TTC549 (cell line): ENCODE results near the gene CNTN4.

ENCODE experiments used
- FAIRE-seq: peaks from 2 replicates; lab custom pipeline; 2012; peaks lifted over from hg19 to GRCh38; lab: Jason Lieb, UNC

The CNTN4 gene

GRCh38 chr3:2920103-2920502, 821.4 kb downstream of the CNTN4 start:
- no peak for FAIRE-seq

GRCh38 chr3:2921452-2921851, 822.8 kb downstream of the CNTN4 start:
- no peak for FAIRE-seq

GRCh38 chr3:2921903-2922302, 823.2 kb downstream of the CNTN4 start:
- FAIRE-seq: no peak

GRCh38 chr3:2923390-2923789, 824.7 kb downstream of the CNTN4 start:
- no peak for FAIRE-seq

- FAIRE-seq: no peak
Observed at GRCh38 chr3:2927259-2927658, 828.6 kb downstream of the CNTN4 start.

GRCh38 chr3:2929574-2929973, 830.9 kb downstream of the CNTN4 start:
- FAIRE-seq: no peak

- no peak for FAIRE-seq
Observed at GRCh38 chr3:2931265-2931664, 832.6 kb downstream of the CNTN4 start.

- FAIRE-seq: no peak
Observed at GRCh38 chr3:2934541-2934940, 835.9 kb downstream of the CNTN4 start.

GRCh38 chr3:2937055-2937454, 838.4 kb downstream of the CNTN4 start:
- FAIRE-seq: no peak

- no peak for FAIRE-seq
Observed at GRCh38 chr3:2937592-2937991, 838.9 kb downstream of the CNTN4 start.

- no peak for FAIRE-seq
Observed at GRCh38 chr3:2938711-2939110, 840.0 kb downstream of the CNTN4 start.

- FAIRE-seq: no peak
Observed at GRCh38 chr3:2940062-2940461, 841.4 kb downstream of the CNTN4 start.

- no peak for FAIRE-seq
Observed at GRCh38 chr3:2944628-2945027, 846.0 kb downstream of the CNTN4 start.

GRCh38 chr3:2945121-2945520, 846.5 kb downstream of the CNTN4 start:
- FAIRE-seq: no peak

GRCh38 chr3:2947536-2947935, 848.9 kb downstream of the CNTN4 start:
- no peak for FAIRE-seq

- no peak for FAIRE-seq
Observed at GRCh38 chr3:2948882-2949281, 850.2 kb downstream of the CNTN4 start.

GRCh38 chr3:2950159-2950558, 851.5 kb downstream of the CNTN4 start:
- no peak for FAIRE-seq

GRCh38 chr3:2957115-2957514, 858.4 kb downstream of the CNTN4 start:
- FAIRE-seq: no peak

- FAIRE-seq: no peak
Observed at GRCh38 chr3:2958551-2958950, 859.9 kb downstream of the CNTN4 start.

- no peak for FAIRE-seq
Observed at GRCh38 chr3:2961576-2961975, 862.9 kb downstream of the CNTN4 start.

GRCh38 chr3:2967871-2968270, 869.2 kb downstream of the CNTN4 start:
- FAIRE-seq: no peak

GRCh38 chr3:2968475-2968874, 869.8 kb downstream of the CNTN4 start:
- FAIRE-seq: no peak

- FAIRE-seq: no peak
Observed at GRCh38 chr3:2976212-2976611, 877.5 kb downstream of the CNTN4 start.

GRCh38 chr3:2976796-2977195, 878.1 kb downstream of the CNTN4 start:
- FAIRE-seq: no peak

- FAIRE-seq: no peak
Observed at GRCh38 chr3:2978977-2979732, 880.5 kb downstream of the CNTN4 start.
